RWPE1 (cell line): ENCODE results near the gene ATP9A.
A peak's percentile ranks its signal among the peaks of the same experiment; 100 is the strongest.
"Not testable (repeated sequence)": the region's sequence is repeated elsewhere in the genome, so short reads cannot be mapped to it uniquely, and the experiment has no call there.

ENCODE experiments used
- CTCF ChIA-PET: fragments of 350-600 bp; sonication (Branson Sonifier 250); formaldehyde crosslinking; extraction: SDS; loops from one replicate; lab custom pipeline; 2021; lab: Yijun Ruan, JAX
- POLR2A ChIA-PET: fragments of 400-600 bp; formaldehyde crosslinking; extraction: SDS; loops from one replicate; lab custom pipeline; 2020; ENCODE audit warnings: antibody characterized with exemption; ENCODE audit not compliant: low non-redundant PET; lab: Yijun Ruan, JAX
- DNase-seq: peaks from one replicate; pipeline ENCODE4 v3.0.0; 2012; ENCODE audit warnings: low spot score
- H3K27ac ChIP-seq: fragments of 450-650 bp; 2 replicates; pipeline ENCODE4 v1.5.1; 2017
- CTCF ChIP-seq: fragments of 450-650 bp; conservative IDR thresholded peaks from 2 replicates; pipeline ENCODE4 v1.5.1; 2017; ENCODE audit warnings: low read depth, mild to moderate bottlenecking

ATP9A gene

GRCh38 chr20:51691703-51692102 is 76.5 kb downstream of the ATP9A start:
- H3K27ac ChIP-seq, result no peak overlapping the region
- CTCF ChIA-PET, result no interaction called here
- POLR2A ChIA-PET, result no interaction called here
- no peak for TF ChIP-seq CTCF
- DNase-seq, result no peak

- CTCF ChIA-PET, result interaction anchor here (0.7 kb wide), 2 partner anchors 14 to 65 kb away, joined by 3 read pairs; no protein-coding TSS in a partner anchor
- no peak for DNase-seq
- POLR2A ChIA-PET, result no interaction called here
- H3K27ac ChIP-seq, result peak overlapping the region; percentile 86
- no peak for TF ChIP-seq CTCF
These were observed 79.5 kb downstream of the ATP9A start for GRCh38 chr20:51688600-51689244.

- DNase-seq, result no peak
- ChIA-PET POLR2A (no interaction called here), CTCF (no interaction called here)
- peak overlapping the region; percentile 86 for H3K27ac ChIP-seq
- no peak for TF ChIP-seq CTCF
These were observed 80.6 kb downstream of the ATP9A start for GRCh38 chr20:51687630-51688029.

GRCh38 chr20:51687108-51687507 is 81.1 kb downstream of the ATP9A start:
- H3K27ac ChIP-seq, result peak overlapping the region; percentile 86
- TF ChIP-seq CTCF, result no peak
- ChIA-PET CTCF (no interaction called here), POLR2A (no interaction called here)
- peak; percentile 96 for DNase-seq

GRCh38 chr20:51685494-51685893 is 82.7 kb downstream of the ATP9A start:
- CTCF ChIA-PET, result interaction anchor here (1.2 kb wide), 1 partner anchor 16 kb away, joined by 3 read pairs; no protein-coding TSS in a partner anchor
- DNase-seq, POLR2A ChIA-PET, H3K27ac ChIP-seq: not testable (repeated sequence)

GRCh38 chr20:51680067-51680749 is 88.0 kb downstream of the ATP9A start:
- POLR2A ChIA-PET, result no interaction called here
- DNase-seq, result no peak
- H3K27ac ChIP-seq, result no peak overlapping the region
- CTCF ChIA-PET, result interaction anchor here (0.5 kb wide), 1 partner anchor 286 kb away, joined by 3 read pairs; no protein-coding TSS in a partner anchor
- no peak for TF ChIP-seq CTCF
